ENCODE results near the gene DIO3. TPM values are rescaled to one million over a fixed set of nuclear protein-coding genes. Genes with fewer than 3 reads are reported as not detected.

DIO3 gene
- total RNA-seq, 1 donor from 2014 or later = 0.67 TPM

- Histone ChIP-seq H3K4me3 (peak overlapping the region; percentile 51), H3K27me3 (peaks cover 47% of the 10 kb centered on the region), H3K4me1 (peaks cover 4% of the 10 kb centered on the region), H3K36me3 (no peaks in the 10 kb centered on the region), H3K27ac (no peak overlapping the region), H3K9me3 (peaks cover 5% of the 10 kb centered on the region)
- DNase-seq = no peak
- no peak for ATAC-seq
- peak; percentile 25 for TF ChIP-seq CTCF (IDR thresholded peaks at IDR 0.05)
- intact Hi-C loops (cut with DNase I) = no loop called here
Measured at GRCh38 chr14:101557811-101558738, 3.2 kb upstream of the DIO3 start.

DNA sequence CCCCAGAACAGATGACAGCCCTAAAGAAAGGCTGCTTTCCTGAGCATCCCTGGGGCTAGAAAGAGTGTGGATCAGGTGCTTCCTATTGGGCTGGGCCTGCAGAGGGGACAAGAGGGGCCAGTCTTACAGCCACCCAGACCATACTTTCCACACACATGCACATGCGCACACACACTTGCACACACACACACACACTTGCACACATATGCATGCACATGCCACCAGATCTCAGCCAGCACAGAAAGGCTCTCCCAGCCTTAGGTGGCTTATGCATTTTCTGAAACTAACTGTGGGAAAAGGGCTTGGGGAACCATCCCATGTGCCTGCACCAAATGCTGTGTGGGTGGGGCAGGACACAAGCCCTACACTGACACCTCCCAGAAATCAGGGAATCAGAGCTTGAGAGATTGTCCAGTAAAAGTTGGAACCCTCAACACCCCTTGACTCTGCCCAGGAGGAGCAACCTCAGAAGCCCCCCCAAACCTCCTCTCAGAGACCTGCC is 2.5 kb upstream of the DIO3 start:
- H3K36me3 ChIP-seq = no peaks in the 10 kb centered on the region
- DNase-seq (no peak), ATAC-seq (no peak)
- no peak overlapping the region for H3K27ac ChIP-seq
- peaks cover 5% of the 10 kb centered on the region for H3K9me3 ChIP-seq
- no peak for TF ChIP-seq CTCF (IDR thresholded peaks at IDR 0.05)
- peak overlapping the region; percentile 51 for H3K4me3 ChIP-seq
- peaks cover 4% of the 10 kb centered on the region for H3K4me1 ChIP-seq
- peaks cover 54% of the 10 kb centered on the region for H3K27me3 ChIP-seq
- intact Hi-C loops (cut with DNase I) = no loop called here

DNA sequence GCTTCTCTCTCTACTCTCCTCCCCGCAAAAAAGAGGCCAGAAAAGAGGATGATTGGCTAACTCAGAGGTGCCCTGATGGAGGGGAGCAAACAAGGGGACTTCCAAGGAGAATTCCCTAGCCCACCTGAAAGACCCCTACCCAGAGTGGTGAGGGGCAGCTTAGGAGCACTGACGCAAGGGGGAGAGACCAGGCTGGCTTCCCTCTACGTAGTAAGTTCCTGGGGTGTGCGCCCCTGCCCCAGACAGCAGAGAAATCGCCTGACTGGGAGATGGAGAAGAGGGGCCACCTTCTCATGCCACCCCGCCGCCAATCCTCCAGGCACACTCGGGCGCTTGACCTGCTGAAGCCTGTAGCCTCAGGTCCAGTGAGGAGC is 2.1 kb upstream of the DIO3 start:
- H3K27me3 ChIP-seq = peaks cover 57% of the 10 kb centered on the region
- ATAC-seq = no peak
- peak overlapping the region; percentile 71 for H3K27ac ChIP-seq
- no peak for DNase-seq
- H3K36me3 ChIP-seq = no peaks in the 10 kb centered on the region
- H3K4me1 ChIP-seq = peaks cover 4% of the 10 kb centered on the region
- peaks cover 5% of the 10 kb centered on the region for H3K9me3 ChIP-seq
- TF ChIP-seq CTCF (IDR thresholded peaks at IDR 0.05) = no peak
- intact Hi-C loops (cut with DNase I) = no loop called here
- peak overlapping the region; percentile 51 for H3K4me3 ChIP-seq

DNA sequence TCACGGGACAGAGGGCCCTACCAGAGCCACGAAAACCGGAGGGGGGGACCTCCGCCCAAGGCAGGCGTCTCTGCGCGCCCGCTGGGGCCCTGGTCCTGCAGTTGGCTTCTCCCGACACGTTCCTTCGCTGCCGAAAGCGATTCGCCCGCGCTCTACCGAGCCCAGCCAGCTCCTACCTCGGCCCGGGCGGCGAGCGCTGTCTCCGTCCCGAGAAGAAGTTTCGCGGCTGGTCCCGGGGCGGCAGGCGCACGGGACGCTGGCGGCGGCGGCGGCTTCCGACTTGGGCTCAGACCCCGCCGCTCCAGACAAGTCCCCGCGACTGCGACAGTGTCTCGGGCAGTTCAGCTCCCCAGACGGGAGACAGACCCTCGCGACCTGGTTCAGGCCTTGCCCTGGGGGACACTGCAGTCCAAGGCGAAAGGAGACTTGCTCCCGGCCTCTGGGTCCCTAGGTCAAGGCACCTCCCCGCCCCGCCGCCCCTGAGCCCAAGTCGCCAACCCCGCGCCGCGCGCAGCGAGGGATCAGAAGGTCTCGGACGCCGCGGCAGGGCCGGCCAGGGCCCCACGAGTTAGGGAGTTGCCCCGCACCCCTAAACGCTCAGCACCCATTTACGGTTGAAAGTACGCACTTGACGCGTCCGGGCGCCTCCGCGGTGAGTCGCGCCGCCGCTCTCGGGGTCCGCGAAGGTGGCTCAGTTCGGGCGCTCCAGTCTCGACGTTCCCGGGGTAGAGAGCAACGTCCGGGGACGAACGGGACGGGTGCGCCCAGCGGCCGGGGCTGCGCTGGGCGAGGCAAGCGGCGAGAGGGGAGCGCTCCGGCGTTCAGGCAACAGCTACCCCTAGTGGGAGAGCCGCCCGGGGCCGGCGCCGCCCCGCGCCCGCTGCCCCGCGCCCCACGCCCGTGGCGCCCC is 1.4 kb upstream of the DIO3 start:
- peak; percentile 62 for ATAC-seq
- peak overlapping the region; percentile 71 for H3K27ac ChIP-seq
- H3K9me3 ChIP-seq = peaks cover 5% of the 10 kb centered on the region
- intact Hi-C loops (cut with DNase I) = no loop called here
- peaks cover 61% of the 10 kb centered on the region for H3K27me3 ChIP-seq
- peak overlapping the region; percentile 51 for H3K4me3 ChIP-seq
- peak; percentile 12 for TF ChIP-seq CTCF (IDR thresholded peaks at IDR 0.05)
- H3K4me1 ChIP-seq = peaks cover 4% of the 10 kb centered on the region
- no peak for DNase-seq
- H3K36me3 ChIP-seq = no peaks in the 10 kb centered on the region

GRCh38 chr14:101560534-101561113 is 671 bp upstream of the DIO3 start:
- peaks cover 5% of the 10 kb centered on the region for H3K9me3 ChIP-seq
- intact Hi-C loops (cut with DNase I) = no loop called here
- no peak overlapping the region for H3K27ac ChIP-seq
- no peak for ATAC-seq
- H3K27me3 ChIP-seq = peaks cover 67% of the 10 kb centered on the region
- TF ChIP-seq CTCF (IDR thresholded peaks at IDR 0.05) = no peak
- no peak for DNase-seq
- H3K4me1 ChIP-seq = peaks cover 4% of the 10 kb centered on the region
- no peak overlapping the region for H3K4me3 ChIP-seq
- H3K36me3 ChIP-seq = no peaks in the 10 kb centered on the region

Data from upper lobe of right lung (tissue), 1 donor.